Stimulated activated CD4-positive, alpha-beta T cell treated with anti-CD3 and anti-CD28 coated beads, Interleukin-1b, Interleukin-23, amount 100 ng/mL, for 1 hour (primary cell): ENCODE data around the gene CD247.
A peak's percentile ranks its signal among the peaks of the same experiment; 100 is the strongest.

Source experiments
- DNase-seq, 2 donors: peaks; one replicate each; pipeline ENCODE4 v3.0.0-alpha.2; 2020; ENCODE audit warnings: low read depth in 2 of 2

Gene CD247

DNA sequence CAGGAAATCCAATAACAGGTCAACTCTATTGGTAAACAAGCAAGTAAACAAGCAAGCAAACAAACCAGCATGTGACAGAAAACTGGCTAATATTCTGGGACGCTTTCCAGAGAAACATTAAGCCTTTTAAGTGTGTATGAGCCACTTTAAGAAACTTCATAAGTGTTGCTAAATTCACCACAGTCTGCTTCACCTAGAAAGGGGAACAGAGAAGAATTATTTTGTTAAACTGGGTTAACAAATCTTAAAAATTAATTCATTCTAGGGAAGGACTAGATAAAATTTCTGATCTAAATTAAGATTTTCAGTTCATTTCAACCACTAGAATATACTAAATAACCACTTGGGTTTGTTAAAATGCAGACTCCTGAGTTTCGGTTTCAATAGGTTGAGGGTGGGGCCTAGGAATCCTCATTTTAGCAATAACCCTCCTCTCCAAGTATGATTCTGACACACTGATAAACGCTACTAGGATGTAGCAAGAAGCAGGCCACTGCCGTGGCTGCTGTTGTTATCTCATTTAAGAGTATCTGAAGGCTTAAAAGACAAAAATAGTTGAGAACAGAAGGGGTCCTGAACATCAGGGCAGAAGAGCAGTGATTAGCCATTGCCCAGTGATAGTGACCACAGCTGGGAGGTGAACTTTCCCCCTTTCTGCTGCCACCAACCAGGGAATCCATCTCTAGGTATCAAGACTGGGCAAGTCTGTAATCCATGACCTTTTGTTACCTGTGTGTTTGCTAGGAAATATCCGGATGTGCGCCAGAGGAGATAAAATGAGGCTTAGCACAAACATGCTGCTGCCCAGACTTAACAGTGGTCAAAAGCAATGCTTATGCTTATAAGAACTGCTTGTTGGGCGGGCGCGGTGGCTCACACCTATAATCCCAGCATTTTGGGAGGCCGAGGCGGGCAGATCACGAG lies 24.0 kb upstream of the CD247 start:
- no peak for DNase-seq

DNA sequence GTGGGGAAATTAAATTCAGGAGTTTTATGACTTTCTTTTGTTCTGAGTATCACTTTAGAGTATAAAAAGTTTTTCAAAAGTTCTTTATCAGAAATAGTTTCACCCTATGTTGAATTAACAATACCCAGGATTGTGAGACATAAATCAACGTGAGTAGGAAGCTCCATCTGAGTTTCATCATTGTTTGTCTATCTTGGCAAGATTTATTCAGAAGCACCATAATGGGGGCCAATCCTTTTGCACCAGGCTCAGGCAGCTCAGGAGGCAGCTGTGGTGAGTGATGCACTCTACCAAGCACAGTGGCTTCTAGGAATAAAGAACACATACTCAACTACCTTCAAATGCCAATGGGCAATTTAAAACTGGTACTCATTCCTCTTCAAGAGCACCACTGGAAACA lies 23.3 kb upstream of the CD247 start:
- no peak for DNase-seq

DNA sequence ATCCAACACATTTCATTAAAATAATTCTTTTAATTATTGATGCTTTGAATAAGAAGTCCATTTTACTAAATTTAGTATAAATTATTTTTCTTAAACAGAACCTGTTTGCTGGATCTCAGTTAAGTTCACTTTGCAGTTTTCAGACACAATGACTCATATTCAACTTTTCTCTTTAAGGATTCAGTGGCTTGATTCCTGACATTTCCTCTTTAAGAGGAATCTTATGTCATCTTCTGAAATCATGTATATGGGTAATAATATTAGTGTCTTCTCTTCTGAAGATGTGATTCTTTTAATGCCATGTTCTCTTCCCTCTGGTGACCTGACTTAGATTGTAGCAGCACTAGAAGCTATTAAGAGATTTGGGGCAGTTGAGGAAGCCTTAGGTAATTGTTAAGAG lies 22.7 kb upstream of the CD247 start:
- no peak for DNase-seq

DNA sequence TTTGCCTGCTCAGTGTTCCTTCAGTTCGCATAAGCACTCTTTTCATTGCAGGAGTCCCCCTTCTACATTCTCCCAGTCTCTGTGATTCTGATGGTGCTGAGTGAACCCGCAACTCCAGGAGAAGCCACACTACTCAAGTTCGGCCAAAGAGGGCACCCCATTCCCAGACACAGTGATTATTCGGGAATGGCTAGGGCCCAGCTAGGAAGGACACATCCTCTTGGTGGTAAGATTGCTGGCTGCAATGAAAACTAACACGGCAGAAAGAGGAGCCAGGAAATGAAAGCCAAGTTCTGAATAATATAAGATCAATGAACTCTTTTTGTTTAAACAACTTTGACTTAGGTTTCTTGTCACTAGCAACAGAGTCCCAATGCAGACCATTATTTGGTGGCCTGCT lies 20.3 kb upstream of the CD247 start:
- DNase-seq: no peak

DNA sequence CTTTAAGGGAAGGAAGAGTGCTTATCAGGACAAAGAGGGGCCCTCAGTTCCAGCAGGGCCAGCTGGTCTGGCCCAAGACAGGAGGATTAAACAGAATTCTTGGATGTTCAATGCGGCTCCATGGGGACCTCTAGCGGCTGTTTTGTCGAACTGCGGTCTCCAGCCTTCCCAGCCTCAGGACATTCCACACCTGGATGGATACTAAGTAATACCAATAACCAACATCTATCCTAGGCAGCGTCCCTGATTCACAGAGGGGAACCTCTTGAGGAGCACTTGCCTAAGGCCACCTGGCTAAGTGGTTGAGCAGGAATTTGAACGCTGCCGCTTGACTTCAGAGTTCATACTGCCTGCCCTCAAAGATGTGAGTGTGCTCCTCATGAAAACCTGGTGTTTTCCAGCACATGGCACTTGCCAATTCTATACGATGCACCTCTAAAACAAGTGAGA lies 15.5 kb upstream of the CD247 start:
- no peak for DNase-seq

DNA sequence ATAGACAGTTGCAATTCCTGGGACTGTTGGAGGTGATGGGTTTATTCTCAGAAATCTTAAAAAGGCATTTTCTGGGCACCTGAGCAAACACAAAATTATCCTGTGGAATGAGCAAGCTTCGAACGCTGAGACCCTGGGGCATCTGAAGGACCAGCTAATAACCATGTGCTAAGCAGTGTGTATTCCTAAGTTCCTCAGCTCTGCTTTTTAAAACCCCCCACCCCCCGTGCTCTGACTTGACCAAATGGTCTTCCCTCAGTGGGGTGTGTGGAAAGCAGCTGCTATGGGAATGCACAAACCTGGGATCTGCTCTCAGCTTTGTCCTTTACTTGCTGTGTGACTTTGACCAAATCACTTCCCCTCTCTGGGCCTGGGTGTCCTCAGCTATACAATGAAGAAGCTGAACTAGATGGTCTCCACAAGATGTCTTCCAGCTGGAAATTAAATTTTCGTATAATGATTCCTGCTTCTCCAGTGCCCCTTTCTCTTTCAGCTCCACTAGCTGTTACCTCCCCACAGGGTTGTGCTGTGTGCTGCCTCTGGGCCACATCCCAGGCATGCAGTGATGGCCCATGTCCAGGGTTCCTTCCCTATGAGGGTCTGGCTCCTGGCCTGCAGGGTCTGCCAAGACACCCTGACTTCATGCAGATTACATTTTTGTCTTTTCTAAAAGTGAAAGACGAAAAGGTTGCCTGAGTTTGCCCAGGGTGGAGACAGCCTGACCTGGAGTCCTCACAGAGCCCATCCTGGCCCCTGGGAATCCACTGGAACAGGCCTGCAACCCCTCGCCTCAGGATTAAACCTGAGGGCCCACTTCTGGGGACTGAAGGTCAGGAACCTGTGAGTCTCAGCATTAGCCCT lies 14.9 kb upstream of the CD247 start:
- no peak for DNase-seq

DNA sequence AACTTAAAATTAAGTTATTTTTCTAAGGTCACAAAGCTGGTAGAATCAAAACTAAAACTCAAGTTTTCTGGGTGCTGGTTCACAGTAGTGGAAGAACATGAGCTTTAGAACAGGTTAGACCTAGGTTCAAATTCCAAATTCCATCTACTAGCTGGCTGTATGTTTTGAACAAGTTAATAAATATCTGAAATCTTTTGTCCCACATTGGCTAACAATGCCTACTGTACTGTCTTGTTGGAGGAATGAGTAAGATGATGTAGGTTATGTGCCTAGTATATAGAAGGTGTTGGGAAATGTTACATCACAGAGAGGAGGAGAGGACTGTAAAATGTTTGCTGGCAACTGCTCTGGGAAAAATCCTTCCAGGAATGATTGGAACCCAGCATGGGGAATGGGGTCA lies 14.0 kb upstream of the CD247 start:
- DNase-seq: no peak

DNA sequence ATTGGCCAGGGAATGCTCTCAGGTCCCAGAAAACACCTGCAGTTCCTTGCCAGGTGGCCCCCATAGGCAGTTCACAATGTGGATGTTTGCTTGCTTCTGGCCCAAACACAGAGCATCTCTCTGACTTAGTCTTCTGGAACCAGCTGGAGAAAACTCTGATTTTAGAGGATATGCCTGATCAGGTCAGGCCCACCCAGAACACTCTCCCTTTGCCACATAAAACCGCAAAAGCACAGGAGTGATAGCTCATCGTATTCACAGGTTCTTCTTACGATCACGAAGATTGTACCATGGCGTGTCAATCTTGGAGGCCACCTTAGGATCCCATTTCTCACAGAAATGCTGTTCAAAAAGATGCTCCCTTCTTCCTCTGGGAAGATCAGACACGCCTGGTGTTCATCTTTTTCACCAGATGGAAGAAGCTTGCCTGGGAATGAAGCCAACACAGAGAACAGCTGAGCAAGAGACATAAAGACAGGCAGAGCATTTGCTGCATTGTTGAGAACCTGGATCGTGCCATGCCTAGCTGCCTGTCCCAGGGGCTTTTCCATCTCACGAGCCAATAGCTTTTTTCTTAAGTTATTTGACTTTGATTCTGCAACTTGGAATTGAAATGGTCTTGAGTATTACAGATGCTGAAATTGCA lies 11.6 kb upstream of the CD247 start:
- no peak for DNase-seq

DNA sequence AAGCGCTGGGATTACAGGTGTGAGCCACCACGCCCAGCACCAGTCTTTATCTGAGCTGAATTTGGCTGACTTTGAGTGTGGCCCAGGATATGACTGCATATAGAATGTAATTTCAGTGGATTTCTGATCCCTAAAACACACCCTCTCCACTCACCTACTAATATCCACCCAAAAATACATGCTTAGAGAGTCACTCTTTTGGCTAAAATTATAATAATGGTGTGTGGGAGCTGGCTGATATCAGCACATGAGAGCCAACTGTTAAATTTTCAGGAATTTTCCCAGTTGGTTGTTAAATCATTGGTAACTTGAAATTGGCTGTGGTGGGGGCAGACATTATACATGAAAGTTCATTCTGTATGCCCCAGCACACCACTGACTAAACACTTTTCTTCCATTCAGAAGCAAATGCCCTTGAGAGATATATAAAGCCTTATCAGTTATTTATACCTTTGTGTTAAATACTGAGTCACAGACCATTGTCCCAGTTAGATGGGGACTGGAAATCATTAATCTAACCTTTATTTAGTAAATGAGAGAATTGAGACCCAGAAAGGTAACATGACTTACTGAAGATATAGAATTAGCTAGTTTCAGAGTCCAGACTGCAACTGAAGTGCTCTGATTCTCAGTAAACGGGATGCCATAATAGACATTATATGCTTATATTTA lies 9.9 kb upstream of the CD247 start:
- DNase-seq: no peak

DNA sequence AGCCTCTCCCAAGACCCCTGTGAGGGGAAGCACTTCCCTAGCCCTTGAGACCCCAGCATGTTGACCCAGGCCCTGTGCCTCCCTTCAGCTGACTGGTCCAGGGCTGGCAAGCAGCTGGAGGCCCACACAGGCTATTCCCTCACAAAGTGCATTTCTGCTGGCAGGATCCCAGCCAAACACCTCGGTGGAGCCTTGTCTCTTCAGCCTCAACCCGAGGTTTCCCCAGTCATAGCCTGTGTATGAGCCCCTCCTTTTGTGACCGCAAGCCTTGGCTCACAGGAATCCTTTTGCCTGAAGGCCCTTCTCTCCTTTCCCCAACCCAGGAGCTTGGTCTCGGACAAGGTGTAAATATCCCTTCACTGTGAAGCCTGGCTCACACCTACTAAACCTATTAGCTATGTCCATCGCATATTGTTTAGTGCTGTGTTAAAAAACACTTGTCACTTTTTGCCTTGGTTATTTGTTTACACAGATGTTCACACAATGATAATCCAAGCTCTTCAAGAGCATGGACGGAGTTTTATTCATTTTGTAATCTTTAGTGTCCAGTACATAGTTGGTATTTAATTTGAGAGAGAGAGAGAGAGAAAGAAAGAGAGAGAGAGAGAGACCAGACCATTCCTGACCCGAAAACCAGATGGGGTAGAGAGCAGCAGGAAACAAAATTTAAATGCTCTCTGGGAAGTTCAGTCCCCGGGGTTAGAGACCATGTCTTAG lies 8.5 kb upstream of the CD247 start:
- no peak for DNase-seq

DNA sequence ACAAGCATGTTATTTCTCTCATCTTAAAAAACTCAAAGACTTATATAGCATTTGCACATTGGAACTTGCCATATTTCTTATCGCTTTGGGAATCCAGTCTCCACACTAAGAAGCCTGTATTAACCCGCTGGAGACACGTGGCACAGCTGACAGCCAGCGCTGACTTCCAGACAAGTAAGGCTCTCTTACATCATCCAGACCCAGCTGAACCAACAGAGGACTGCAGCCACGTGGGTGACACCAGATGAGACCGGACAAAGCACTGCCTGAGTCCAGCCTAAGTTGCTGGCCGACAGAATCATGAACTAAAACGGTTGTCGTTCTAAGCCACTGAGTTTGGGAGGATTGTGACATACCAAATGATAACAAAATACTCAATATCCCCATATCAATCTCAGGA lies 6.3 kb upstream of the CD247 start:
- no peak for DNase-seq

DNA sequence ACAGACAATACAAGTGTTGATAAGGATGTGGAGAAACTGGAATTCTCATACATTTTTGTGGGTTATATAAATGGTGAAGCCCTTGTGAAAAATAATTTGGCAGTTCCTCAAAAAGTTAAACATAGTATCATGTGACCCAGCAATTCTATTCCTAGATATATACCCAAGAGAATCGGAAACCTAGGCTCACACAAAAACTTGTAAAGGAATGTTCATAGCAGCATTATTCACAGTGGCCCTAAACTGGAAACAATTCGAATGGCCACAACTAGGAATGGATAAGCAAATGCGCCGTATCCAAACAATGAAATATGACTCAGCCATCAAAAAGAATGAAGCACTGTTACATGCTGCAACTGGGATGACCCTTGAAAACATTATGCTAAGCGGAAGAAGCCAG lies 3.9 kb upstream of the CD247 start:
- DNase-seq: no peak

DNA sequence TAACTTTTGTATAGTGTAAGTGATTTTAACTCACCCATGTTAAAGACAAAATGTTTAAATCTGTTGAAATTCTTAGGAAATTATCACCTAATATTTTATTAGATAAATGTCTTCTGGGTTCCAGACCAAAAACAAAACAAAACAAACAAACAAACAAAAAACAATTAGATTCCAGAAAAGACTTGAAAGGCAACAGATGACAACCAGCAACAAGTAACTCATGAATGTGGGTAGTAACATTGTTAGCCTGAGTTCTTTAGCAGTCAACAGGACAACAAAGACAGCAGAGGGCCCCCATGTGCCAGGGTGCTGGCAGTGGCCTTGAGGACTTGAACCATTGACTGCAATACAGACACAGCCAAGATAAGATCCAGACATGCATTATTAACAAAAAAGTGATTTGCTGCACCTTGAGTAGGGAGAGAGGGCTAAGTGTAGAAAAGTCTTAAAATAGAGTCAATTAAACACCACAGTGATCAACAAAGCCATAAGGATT lies 2.4 kb upstream of the CD247 start:
- DNase-seq: no peak

DNA sequence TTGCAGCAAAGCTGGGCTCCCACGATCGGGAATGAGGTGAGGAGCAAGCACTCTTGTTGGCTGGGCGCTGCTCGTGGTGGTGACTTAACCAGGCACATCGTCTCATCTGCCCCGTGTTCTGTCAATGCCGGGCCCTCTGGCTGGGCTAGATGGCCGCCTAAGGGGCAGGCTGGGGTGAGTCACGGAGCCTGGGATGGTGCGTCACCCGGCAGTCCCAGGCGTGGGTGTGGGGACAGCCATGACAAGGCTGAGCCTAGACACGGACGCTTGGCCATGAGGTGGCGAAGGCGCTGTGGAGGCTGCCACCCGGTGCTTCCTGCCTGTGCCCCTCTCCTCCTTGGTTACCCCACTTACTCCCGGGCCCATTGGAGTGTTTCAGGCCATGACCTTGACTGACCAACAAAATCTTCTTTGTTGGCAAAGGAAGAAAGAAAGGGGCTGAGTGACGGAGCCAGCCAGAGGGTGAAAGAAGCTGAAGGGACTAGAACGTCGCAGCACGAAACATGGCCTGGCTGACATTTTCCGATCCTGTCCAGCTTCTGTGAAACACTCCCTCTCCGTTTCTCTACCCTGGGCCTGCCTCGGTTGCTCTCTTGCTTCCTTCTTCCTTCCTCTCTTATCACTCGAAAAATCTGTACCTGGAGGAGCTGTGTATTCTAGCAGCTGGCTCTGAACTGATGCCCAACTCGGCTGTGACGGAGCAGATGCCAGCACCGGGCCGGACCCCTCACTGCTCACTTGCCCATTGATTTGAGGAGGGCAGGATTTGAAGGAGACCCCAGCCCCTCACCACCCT lies 596 bp downstream of the CD247 start:
- DNase-seq: peak; percentile 69 to 74

DNA sequence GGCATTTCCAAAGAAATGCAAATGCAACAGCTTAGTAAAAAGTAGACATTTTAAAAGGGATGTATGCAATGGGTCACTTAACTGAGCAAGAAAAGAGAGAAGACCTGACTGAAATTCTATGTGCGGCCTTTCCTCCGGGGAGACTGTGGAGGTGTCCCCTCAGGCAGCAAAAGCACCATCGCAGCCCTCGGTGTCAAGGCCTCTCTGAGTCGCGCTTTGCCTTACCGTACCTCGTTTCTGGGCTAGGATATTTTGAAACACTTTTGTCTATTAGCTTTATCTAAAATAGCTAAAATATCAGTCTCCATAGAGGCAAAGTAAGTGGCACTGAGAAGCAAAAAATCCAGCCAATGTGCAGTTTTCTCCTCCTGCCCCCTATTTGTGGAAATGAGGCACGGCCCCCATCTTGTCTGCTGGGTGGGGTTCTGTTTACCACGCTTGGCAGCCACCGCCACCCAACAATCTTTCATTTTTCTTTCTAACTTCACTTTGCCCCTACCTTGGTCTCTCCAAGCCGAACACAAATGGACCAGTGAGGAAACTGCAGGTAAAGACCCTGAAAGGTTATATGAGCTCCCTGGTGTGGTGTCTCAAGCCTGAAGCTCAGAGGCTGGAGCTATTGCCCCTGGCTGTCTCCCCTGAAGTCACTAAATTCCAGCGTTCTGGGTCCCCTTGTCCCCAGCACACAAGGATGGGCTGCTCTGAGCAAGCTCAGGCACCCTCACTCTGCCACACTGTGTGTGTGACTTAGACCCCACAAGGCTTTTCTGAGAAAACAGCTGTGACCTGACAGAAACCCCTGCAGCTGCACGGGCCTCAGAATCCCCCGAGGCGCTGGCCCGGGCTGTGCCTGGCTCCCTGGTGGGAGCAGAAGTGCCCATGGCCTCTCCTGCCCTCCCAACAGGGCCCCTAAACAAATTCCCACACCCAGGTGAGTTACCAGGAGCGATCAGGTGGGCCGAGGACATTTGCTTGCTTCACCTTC lies 1.6 kb downstream of the CD247 start:
- no peak for DNase-seq

DNA sequence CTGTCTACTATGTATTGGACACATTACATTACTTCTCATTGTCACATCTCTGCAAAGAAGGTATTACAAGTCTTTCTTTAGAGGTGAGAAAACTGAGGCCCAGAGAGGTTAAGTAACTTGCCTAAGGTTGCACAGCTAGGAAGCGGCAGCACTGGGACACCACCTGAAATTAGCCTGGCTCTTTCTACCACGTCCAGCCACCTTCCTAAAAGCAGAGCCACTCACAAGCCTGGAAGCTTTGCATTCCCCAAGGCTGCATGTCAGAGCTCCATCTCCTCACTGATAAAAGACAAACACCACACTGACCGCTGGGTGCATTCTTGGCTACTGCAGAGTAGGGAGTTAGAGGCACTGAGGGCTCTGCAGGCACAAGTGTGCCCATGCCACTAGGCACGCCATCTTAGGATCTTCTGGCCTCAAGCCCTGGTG lies 2.4 kb downstream of the CD247 start:
- DNase-seq: no peak

DNA sequence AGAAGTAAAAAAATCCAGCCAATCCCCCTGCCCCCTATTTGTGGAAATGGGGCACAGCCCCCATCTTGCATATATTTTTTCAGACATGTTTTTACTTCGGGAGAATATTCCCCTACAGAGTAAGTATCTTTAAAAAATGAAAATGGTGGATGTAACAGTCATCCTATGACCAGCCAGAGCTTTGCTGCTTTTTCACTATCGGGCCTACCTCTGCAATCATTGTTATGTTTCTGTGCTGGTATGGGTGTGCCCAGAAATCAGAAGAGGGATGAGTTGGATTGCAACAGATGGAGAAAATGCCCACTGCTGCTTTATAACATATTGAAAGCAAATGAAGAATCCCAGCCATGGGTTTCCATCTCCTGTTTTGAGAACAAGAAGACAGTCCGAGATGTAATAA lies 2.9 kb downstream of the CD247 start:
- no peak for DNase-seq

DNA sequence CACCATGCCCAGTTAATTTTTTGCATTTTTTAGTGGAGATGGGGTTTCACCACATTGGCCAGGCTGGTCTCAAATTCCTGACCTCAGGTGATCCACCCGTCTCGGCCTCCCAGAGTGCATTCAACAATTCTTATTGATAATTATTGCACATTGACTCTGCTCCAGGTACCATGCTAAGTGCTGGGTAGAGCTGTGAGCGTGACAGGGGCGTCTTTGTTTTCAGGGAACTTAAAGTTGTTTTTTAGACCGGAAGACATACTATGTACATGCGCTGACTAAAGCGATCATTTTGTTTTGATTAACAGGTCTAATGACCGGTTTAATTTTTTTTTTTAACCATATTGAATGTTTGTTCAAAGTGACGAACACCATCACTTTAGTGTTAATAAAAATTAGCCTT lies 4.0 kb downstream of the CD247 start:
- DNase-seq: no peak
